Karpas-422 (cell line): ENCODE results near the gene KIF19. TPM values are rescaled to one million over a fixed set of nuclear protein-coding genes. Genes with fewer than 3 reads are reported as not detected.

Experiments used
- DNase-seq: peaks from one replicate; pipeline ENCODE4 v3.0.0-alpha.2; 2015
- H2AFZ ChIP-seq: fragments of 200-600 bp; sonication (generic); 2 replicates; pipeline ENCODE4 v1.6.1; 2014; ENCODE audit warnings: antibody characterized with exemption, low read length, mixed read lengths
- H3K27ac ChIP-seq: fragments of 200-600 bp; sonication (generic); 2 replicates; pipeline ENCODE4 v1.5.1; 2014; ENCODE audit warnings: mild to moderate bottlenecking, low read length, moderate library complexity
- H3K27me3 ChIP-seq: fragments of 200-600 bp; sonication (generic); 2 replicates; pipeline ENCODE4 v1.6.1; 2014; ENCODE audit warnings: low read length, mixed read lengths
- H3K36me3 ChIP-seq: fragments of 200-600 bp; sonication (generic); 2 replicates; pipeline ENCODE4 v1.6.1; 2014; ENCODE audit warnings: low read length, mixed read lengths; ENCODE audit not compliant: insufficient read depth
- H3K4me1 ChIP-seq: fragments of 200-600 bp; sonication (generic); 2 replicates; pipeline ENCODE4 v1.6.1; 2014; ENCODE audit warnings: mild to moderate bottlenecking, low read length, mixed read lengths
- H3K4me2 ChIP-seq: fragments of 200-600 bp; sonication (generic); 2 replicates; pipeline ENCODE4 v1.6.1; 2014; ENCODE audit warnings: low read length, low read depth, mild to moderate bottlenecking; ENCODE audit not compliant: poor library complexity, severe bottlenecking
- H3K4me3 ChIP-seq: fragments of 200-600 bp; sonication (generic); 2 replicates; pipeline ENCODE4 v1.5.1; 2014; ENCODE audit warnings: mild to moderate bottlenecking, antibody characterized with exemption, low read length, mixed read lengths
- H3K79me2 ChIP-seq: fragments of 200-600 bp; sonication (generic); 2 replicates; pipeline ENCODE4 v1.6.1; 2014; ENCODE audit warnings: mild to moderate bottlenecking, low read length, mixed read lengths
- H3K9ac ChIP-seq: fragments of 200-600 bp; sonication (generic); 2 replicates; pipeline ENCODE4 v1.6.0; 2014; ENCODE audit warnings: low read length
- H3K9me2 ChIP-seq: fragments of 200-600 bp; sonication (generic), shearing (Covaris generic); replicated peaks from 2 replicates; pipeline ENCODE4 v1.6.0; 2014; ENCODE audit warnings: mild to moderate bottlenecking, low read length, moderate library complexity; ENCODE audit not compliant: insufficient read depth
- H3K9me3 ChIP-seq: fragments of 300-700, 200-600 bp; sonication (generic); 2 replicates; pipeline ENCODE4 v1.6.1; 2014; ENCODE audit warnings: low read length, mixed read lengths
- H4K20me1 ChIP-seq: fragments of 200-600 bp; sonication (generic); 2 replicates; pipeline ENCODE4 v1.6.1; 2014; ENCODE audit warnings: mild to moderate bottlenecking, antibody characterized with exemption, low read length, low read depth; ENCODE audit not compliant: insufficient read depth
- total RNA-seq: library from RNA; depleted of rRNA; stranded (reverse); fragments of >200 nt; shearing (Covaris generic); gene quantifications from 2 replicates; pipeline ENCODE4 v1.2.3, GENCODE V29; 2014; ENCODE audit warnings: low replicate concordance

The KIF19 gene
- total RNA-seq, 1 experiment from 2014 or later: not detected

DNA sequence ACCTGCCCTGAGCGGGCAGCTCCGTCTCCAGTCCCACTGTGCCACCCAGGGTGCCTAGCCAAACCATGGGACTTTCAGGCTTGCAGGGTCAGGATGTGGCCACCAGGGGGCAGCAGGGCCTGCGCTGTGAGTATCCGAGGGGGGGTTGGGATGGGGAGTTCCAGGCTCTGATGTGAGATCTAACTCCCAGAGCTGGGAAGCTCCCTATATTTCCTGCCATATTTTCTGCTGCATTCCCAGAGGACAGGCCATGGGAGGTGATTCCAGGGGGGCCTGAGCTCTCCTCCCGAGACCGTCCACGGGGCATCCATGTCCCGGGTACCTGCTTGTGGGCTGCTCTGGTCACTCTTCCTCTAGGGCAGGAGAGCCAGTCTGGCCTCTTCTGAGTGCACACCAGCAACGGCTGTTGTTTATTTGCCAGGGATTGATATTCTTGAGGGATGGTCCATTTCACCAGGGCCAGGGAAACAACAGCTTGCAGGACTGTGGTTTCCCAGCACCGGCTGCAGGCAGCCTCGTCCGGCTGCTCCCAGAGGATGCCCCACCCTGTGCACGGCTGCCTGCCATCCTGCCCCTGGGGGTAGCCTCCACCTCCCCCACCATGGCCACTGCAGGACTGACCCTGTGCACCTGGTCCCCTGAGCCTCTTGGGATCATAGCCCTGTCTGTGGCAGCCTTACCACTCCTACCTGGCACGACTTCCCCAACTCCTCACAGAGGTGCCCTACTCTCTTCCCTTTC lies 42.5 kb downstream of the KIF19 start:
- H3K9me2 ChIP-seq: no peaks in the 10 kb centered on the region
- no peaks in the 10 kb centered on the region for H3K4me1 ChIP-seq
- no peaks in the 10 kb centered on the region for H3K36me3 ChIP-seq
- no peak overlapping the region for H3K9ac ChIP-seq
- no peak overlapping the region for H3K4me3 ChIP-seq
- DNase-seq: peak; percentile 85
- no peaks in the 10 kb centered on the region for H3K79me2 ChIP-seq
- H3K27ac ChIP-seq: no peak overlapping the region
- H3K4me2 ChIP-seq: no peak overlapping the region
- no peaks in the 10 kb centered on the region for H3K27me3 ChIP-seq
- no peak overlapping the region for H2AFZ ChIP-seq
- no peaks in the 10 kb centered on the region for H3K9me3 ChIP-seq
- H4K20me1 ChIP-seq: 0 out of 2 replicates have a peak, but pooled peaks cover 3% of the 10 kb centered on the region

- H3K4me3 ChIP-seq: no peak overlapping the region
- H2AFZ ChIP-seq: no peak overlapping the region
- H3K9me3 ChIP-seq: no peaks in the 10 kb centered on the region
- no peaks in the 10 kb centered on the region for H3K4me1 ChIP-seq
- no peak overlapping the region for H3K9ac ChIP-seq
- no peaks in the 10 kb centered on the region for H3K27me3 ChIP-seq
- no peak overlapping the region for H3K27ac ChIP-seq
- 0 out of 2 replicates have a peak, but pooled peaks cover 3% of the 10 kb centered on the region for H4K20me1 ChIP-seq
- H3K4me2 ChIP-seq: no peak overlapping the region
- H3K9me2 ChIP-seq: no peaks in the 10 kb centered on the region
- no peaks in the 10 kb centered on the region for H3K36me3 ChIP-seq
- no peaks in the 10 kb centered on the region for H3K79me2 ChIP-seq
- no peak for DNase-seq
These were observed 43.2 kb downstream of the KIF19 start for GRCh38 chr17:74369221-74369620.

GRCh38 chr17:74369665-74370490 lies 43.9 kb downstream of the KIF19 start:
- Histone ChIP-seq H2AFZ (no peak overlapping the region), H3K27ac (no peak overlapping the region), H3K79me2 (no peaks in the 10 kb centered on the region), H3K4me2 (no peak overlapping the region), H3K4me3 (no peak overlapping the region), H3K4me1 (no peaks in the 10 kb centered on the region), H3K27me3 (no peaks in the 10 kb centered on the region), H3K36me3 (no peaks in the 10 kb centered on the region), H3K9me2 (no peaks in the 10 kb centered on the region), H3K9me3 (no peaks in the 10 kb centered on the region), H3K9ac (no peak overlapping the region), H4K20me1 (0 out of 2 replicates have a peak, but pooled peaks cover 3% of the 10 kb centered on the region)
- no peak for DNase-seq

- Histone ChIP-seq H3K4me1 (no peaks in the 10 kb centered on the region), H2AFZ (no peak overlapping the region), H3K27ac (no peak overlapping the region), H3K4me2 (no peak overlapping the region), H3K79me2 (no peaks in the 10 kb centered on the region), H3K27me3 (no peaks in the 10 kb centered on the region), H4K20me1 (0 out of 2 replicates have a peak, but pooled peaks cover 3% of the 10 kb centered on the region), H3K4me3 (no peak overlapping the region), H3K9ac (no peak overlapping the region), H3K36me3 (no peaks in the 10 kb centered on the region), H3K9me2 (no peaks in the 10 kb centered on the region), H3K9me3 (no peaks in the 10 kb centered on the region)
- DNase-seq: no peak
These were observed 45.7 kb downstream of the KIF19 start for GRCh38 chr17:74371653-74372147.

GRCh38 chr17:74372426-74372825 lies 46.4 kb downstream of the KIF19 start:
- H4K20me1 ChIP-seq: 0 out of 2 replicates have a peak, but pooled peaks cover 3% of the 10 kb centered on the region
- no peak overlapping the region for H2AFZ ChIP-seq
- no peaks in the 10 kb centered on the region for H3K79me2 ChIP-seq
- no peak overlapping the region for H3K4me2 ChIP-seq
- H3K4me1 ChIP-seq: no peaks in the 10 kb centered on the region
- no peaks in the 10 kb centered on the region for H3K27me3 ChIP-seq
- H3K9ac ChIP-seq: no peak overlapping the region
- no peak overlapping the region for H3K4me3 ChIP-seq
- DNase-seq: no peak
- no peak overlapping the region for H3K27ac ChIP-seq
- H3K9me3 ChIP-seq: no peaks in the 10 kb centered on the region
- no peaks in the 10 kb centered on the region for H3K9me2 ChIP-seq
- no peaks in the 10 kb centered on the region for H3K36me3 ChIP-seq

DNA sequence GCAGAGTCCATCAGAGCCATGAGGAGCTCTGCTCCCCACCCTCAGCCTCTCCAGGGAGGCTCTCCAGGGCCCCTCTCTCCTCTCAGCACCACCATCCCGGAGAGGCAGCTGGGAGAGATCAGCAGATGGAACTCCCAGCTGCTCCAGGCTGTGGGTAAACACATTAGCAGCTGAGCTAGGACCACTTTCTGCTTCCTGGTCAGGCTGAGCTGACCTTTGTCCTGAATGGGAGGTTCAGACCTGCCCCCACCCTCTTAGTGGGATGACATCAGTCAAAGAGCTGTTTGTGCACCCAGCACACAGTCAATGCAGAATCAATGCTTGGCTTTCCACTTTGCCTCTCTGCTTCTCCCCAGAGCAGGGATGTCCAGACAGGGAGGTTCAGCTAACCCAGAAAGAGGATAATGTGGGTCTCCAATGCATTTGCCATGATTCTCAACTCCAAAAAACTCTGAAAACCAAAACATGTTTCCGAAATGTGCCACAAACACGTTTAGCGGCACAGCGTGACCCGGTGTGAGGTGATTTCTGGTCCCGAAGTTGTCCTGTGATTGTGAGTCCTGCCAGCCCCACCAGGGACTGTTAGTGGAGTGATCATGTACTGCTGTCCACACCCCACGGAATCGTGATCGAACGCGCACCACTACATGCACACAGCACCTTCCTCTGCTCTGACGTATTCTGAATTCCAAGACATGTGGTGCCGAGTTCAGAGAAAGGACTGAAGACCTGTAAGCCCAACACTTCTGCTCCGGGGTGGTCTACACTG lies 48.0 kb downstream of the KIF19 start:
- no peak overlapping the region for H3K27ac ChIP-seq
- H2AFZ ChIP-seq: no peak overlapping the region
- no peak overlapping the region for H3K4me2 ChIP-seq
- H3K79me2 ChIP-seq: no peaks in the 10 kb centered on the region
- no peak overlapping the region for H3K9ac ChIP-seq
- no peaks in the 10 kb centered on the region for H3K4me1 ChIP-seq
- H3K4me3 ChIP-seq: no peak overlapping the region
- no peaks in the 10 kb centered on the region for H4K20me1 ChIP-seq
- no peaks in the 10 kb centered on the region for H3K27me3 ChIP-seq
- no peaks in the 10 kb centered on the region for H3K36me3 ChIP-seq
- no peaks in the 10 kb centered on the region for H3K9me2 ChIP-seq
- DNase-seq: no peak
- H3K9me3 ChIP-seq: no peaks in the 10 kb centered on the region

GRCh38 chr17:74374858-74375257 lies 48.8 kb downstream of the KIF19 start:
- no peak overlapping the region for H3K27ac ChIP-seq
- H3K4me1 ChIP-seq: no peaks in the 10 kb centered on the region
- no peaks in the 10 kb centered on the region for H3K36me3 ChIP-seq
- H3K9me2 ChIP-seq: no peaks in the 10 kb centered on the region
- H2AFZ ChIP-seq: no peak overlapping the region
- H3K9me3 ChIP-seq: no peaks in the 10 kb centered on the region
- H3K79me2 ChIP-seq: no peaks in the 10 kb centered on the region
- no peak overlapping the region for H3K4me2 ChIP-seq
- no peaks in the 10 kb centered on the region for H4K20me1 ChIP-seq
- H3K27me3 ChIP-seq: no peaks in the 10 kb centered on the region
- no peak for DNase-seq
- H3K4me3 ChIP-seq: no peak overlapping the region
- H3K9ac ChIP-seq: no peak overlapping the region
